ENCODE data around the gene PRSS36.

DNA sequence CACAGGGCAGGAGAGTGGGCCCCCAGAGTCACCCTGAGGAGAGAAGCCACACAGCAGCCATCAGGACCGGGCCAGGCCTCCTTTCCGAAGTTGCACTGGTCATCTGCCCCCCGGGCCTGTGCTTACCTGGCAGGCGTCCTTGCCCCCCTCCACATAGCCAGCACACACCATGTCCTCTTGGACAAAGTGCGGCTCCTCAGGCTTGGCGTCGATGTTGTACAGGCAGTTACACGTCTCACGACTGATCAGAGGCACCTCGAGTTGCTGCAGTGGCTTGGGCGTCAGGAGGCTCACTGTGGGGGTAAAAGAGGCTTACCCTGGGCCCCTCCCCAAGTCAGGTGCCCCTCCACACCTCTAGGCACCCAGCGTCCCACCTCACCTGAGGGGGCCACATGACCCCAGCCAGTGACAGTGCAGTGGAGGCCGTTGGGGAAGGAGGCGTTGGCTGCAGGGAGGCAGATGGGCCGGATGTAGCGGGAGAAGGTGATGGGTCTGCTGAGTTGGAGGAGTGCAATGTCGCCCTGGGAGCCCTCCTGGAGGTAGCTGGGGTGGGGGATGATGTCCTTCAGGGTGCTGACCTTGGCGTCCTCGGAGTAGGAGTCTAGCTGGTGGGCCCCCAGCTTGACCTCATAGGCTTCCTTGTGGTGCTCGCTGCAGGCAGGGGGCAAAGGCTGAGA lies 17.4 kb downstream of the PRSS36 start:
- TF ChIP-seq, protein P1, sequence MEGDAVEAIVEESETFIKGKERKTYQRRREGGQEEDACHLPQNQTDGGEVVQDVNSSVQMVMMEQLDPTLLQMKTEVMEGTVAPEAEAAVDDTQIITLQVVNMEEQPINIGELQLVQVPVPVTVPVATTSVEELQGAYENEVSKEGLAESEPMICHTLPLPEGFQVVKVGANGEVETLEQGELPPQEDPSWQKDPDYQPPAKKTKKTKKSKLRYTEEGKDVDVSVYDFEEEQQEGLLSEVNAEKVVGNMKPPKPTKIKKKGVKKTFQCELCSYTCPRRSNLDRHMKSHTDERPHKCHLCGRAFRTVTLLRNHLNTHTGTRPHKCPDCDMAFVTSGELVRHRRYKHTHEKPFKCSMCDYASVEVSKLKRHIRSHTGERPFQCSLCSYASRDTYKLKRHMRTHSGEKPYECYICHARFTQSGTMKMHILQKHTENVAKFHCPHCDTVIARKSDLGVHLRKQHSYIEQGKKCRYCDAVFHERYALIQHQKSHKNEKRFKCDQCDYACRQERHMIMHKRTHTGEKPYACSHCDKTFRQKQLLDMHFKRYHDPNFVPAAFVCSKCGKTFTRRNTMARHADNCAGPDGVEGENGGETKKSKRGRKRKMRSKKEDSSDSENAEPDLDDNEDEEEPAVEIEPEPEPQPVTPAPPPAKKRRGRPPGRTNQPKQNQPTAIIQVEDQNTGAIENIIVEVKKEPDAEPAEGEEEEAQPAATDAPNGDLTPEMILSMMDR (conservative IDR thresholded peaks at IDR 0.05) = no peak
- no peak for TF ChIP-seq ZFX (IDR thresholded peaks at IDR 0.05)
